GM18517 (cell line): ENCODE measurements around the gene TOP3B.
A peak's percentile ranks its signal among the peaks of the same experiment; 100 is the strongest.
"Not testable (repeated sequence)": the region's sequence is repeated elsewhere in the genome, so short reads cannot be mapped to it uniquely, and the experiment has no call there.

ENCODE experiments used
- ATAC-seq: cut with Tn5 transposase; IDR thresholded peaks from one replicate; pipeline ENCODE4 v1.9.1; 2021; ENCODE audit warnings: mild to moderate bottlenecking, moderate library complexity; ENCODE audit not compliant: unreplicated experiment

Gene TOP3B

GRCh38 chr22:21945453-21946261 is 36.9 kb downstream of the TOP3B start:
- ATAC-seq = no peak

GRCh38 chr22:21944871-21945270 is 37.7 kb downstream of the TOP3B start:
- no peak for ATAC-seq

GRCh38 chr22:21943571-21944448 is 38.8 kb downstream of the TOP3B start:
- no peak for ATAC-seq

GRCh38 chr22:21942407-21943343 is 39.9 kb downstream of the TOP3B start:
- no peak for ATAC-seq

GRCh38 chr22:21941921-21942320 is 40.7 kb downstream of the TOP3B start:
- ATAC-seq = no peak

- ATAC-seq = no peak
These were observed 42.1 kb downstream of the TOP3B start for GRCh38 chr22:21940521-21940920.

- not testable (repeated sequence) for ATAC-seq
These were observed 42.7 kb downstream of the TOP3B start for GRCh38 chr22:21939935-21940334.

- no peak for ATAC-seq
These were observed 43.1 kb downstream of the TOP3B start for GRCh38 chr22:21939461-21939913.

GRCh38 chr22:21938906-21939305 is 43.7 kb downstream of the TOP3B start:
- no peak for ATAC-seq

GRCh38 chr22:21938071-21938822 is 44.3 kb downstream of the TOP3B start:
- ATAC-seq = peak; percentile 93

- peak; percentile 9 for ATAC-seq
These were observed 44.8 kb downstream of the TOP3B start for GRCh38 chr22:21937821-21938070.

- no peak for ATAC-seq
These were observed 45.4 kb downstream of the TOP3B start for GRCh38 chr22:21937041-21937820.

GRCh38 chr22:21936151-21936775 is 46.3 kb downstream of the TOP3B start:
- ATAC-seq = no peak

- ATAC-seq = no peak
These were observed 48.7 kb downstream of the TOP3B start for GRCh38 chr22:21933910-21934309.

GRCh38 chr22:21933413-21933812 is 49.2 kb downstream of the TOP3B start:
- no peak for ATAC-seq

GRCh38 chr22:21932347-21932746 is 50.2 kb downstream of the TOP3B start:
- no peak for ATAC-seq

GRCh38 chr22:21931056-21931455 is 51.5 kb downstream of the TOP3B start:
- ATAC-seq = no peak

- ATAC-seq = no peak
These were observed 53.3 kb downstream of the TOP3B start for GRCh38 chr22:21929253-21929652.

- ATAC-seq = no peak
These were observed 54.5 kb downstream of the TOP3B start for GRCh38 chr22:21928048-21928447.
